ENCODE results near the gene SPINT2. TPM values are rescaled to one million over a fixed set of nuclear protein-coding genes. Genes with fewer than 3 reads are reported as not detected.
"Not testable (repeated sequence)": the region's sequence is repeated elsewhere in the genome, so short reads cannot be mapped to it uniquely, and the experiment has no call there.

Gene SPINT2
- total RNA-seq, 2 donors from 2014 or later: 415 to 487 TPM

DNA sequence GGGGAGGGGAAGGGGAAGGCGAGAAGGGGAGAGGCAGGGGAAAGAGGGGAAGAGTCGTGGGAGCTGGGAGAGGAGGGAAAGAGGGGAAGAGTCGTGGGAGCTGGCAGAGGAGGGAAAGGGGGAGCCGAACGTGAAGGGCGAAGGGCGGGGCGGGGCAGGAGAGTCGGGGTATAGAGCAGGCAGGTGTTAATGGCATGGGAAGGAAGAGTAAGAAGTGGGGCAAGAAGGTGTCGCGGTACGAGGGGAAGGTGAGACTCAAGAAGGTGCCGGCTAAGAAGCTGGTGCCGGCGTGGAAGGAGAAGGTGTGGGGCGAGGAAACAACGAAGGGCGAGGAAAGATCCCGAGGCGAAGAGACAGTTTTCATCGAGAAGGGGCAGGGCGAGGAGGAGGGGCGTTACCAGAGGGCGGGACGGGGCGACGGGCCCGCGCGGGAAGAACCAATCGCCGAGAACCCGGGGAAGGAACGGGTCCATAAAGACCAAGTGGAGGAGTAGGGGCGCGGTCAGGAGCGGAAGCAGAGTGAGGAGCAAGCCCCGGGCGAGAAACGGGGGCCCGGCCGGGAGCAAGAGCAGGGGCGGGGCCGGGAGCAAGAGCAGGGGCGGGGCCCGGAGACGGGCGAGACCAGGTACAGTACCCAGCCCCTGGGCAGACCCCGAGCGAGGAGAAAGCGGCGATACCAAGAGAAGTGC lies 71.7 kb downstream of the SPINT2 start:
- Histone ChIP-seq H3K4me3 (ENCODE audit: low read length) (peak overlapping the region; percentile 89), H3K4me1 (ENCODE audit: control insufficient read depth, insufficient read depth, low read length) (no peaks in the 10 kb centered on the region), H3K36me3 (ENCODE audit: control insufficient read depth, insufficient read depth, low read length) (no peaks in the 10 kb centered on the region), H3K9me3 (ENCODE audit: control insufficient read depth, low read length) (no peaks in the 10 kb centered on the region), H3K27me3 (ENCODE audit: control insufficient read depth, insufficient read depth, low read length, poor library complexity, severe bottlenecking) (no peaks in the 10 kb centered on the region), H3K9ac (ENCODE audit: extremely low read depth, low read length, poor library complexity, severe bottlenecking) (no peak overlapping the region), H3K27ac (ENCODE audit: low read depth, low read length) (peak overlapping the region; percentile 70)
- Mint-ChIP-seq H3K27me3 (ENCODE audit: insufficient read depth) (peaks cover 1% of the 10 kb centered on the region), H3K27ac (peak overlapping the region; percentile 69), H3K36me3 (ENCODE audit: low read depth) (no peaks in the 10 kb centered on the region), H3K4me1 (peaks cover 9% of the 10 kb centered on the region), H3K9me3 (no peaks in the 10 kb centered on the region), H3K4me3 (peak overlapping the region; percentile 73)
- peak; percentile 98 for DNase-seq
- no peak for TF ChIP-seq CTCF (conservative IDR thresholded peaks at IDR 0.05)
- WGBS, 2 experiments (ENCODE audit: insufficient coverage in 1 of 2, insufficient read length in 1 of 2): 0 to 1% methylated on average over 33 to 52 of the region's 52 CpGs

DNA sequence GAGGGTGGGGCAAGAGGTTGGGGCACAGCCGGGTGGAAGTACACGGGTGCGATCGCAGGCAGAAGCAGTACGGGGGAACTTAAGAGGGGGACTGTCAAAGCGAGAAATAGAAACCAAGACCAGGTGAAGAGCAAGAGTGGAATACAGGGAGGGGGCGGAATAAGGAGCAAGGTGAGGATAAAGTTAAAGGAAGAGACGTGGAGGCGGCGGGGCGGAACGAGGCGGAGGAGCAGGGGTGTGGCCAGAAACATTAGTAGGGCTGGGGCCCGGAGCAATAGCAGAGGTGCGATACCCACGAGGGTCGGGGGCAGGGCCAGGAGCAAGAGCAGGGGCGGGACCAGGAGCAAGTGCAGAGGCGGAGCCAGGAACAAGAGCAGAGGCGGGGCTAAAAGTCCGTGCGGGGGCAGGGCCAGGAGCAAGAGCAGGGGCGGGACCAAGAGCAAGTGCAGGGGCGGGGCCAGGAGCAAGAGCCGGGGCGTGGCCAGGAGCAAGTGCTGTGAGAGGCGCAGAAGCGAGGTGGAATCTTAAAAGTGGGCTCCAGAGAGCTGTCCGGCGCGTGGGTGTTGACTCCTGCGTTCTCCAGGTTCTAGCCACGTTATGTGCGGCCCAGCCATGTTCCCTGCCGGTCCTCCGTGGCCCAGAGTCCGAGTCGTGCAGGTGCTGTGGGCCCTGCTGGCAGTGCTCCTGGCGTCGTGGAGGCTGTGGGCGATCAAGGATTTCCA lies 72.4 kb downstream of the SPINT2 start:
- DNase-seq: peak; percentile 99
- Mint-ChIP-seq H3K4me3 (peak overlapping the region; percentile 73), H3K27me3 (ENCODE audit: insufficient read depth) (peaks cover 1% of the 10 kb centered on the region), H3K36me3 (ENCODE audit: low read depth) (no peaks in the 10 kb centered on the region), H3K27ac (peak overlapping the region; percentile 69), H3K9me3 (no peaks in the 10 kb centered on the region), H3K4me1 (peaks cover 9% of the 10 kb centered on the region)
- WGBS, 2 experiments (ENCODE audit: insufficient coverage in 1 of 2, insufficient read length in 1 of 2): 9 to 16% methylated on average over 25 to 41 of the region's 41 CpGs
- Histone ChIP-seq H3K27me3 (ENCODE audit: control insufficient read depth, insufficient read depth, low read length, poor library complexity, severe bottlenecking) (no peaks in the 10 kb centered on the region), H3K36me3 (ENCODE audit: control insufficient read depth, insufficient read depth, low read length) (no peaks in the 10 kb centered on the region), H3K9me3 (ENCODE audit: control insufficient read depth, low read length) (no peaks in the 10 kb centered on the region), H3K4me3 (ENCODE audit: low read length) (peak overlapping the region; percentile 89), H3K4me1 (ENCODE audit: control insufficient read depth, insufficient read depth, low read length) (no peaks in the 10 kb centered on the region), H3K27ac (ENCODE audit: low read depth, low read length) (peak overlapping the region; percentile 70), H3K9ac (ENCODE audit: extremely low read depth, low read length, poor library complexity, severe bottlenecking) (no peak overlapping the region)
- no peak for TF ChIP-seq CTCF (conservative IDR thresholded peaks at IDR 0.05)

GRCh38 chr19:38337360-38337653 lies 72.9 kb downstream of the SPINT2 start:
- H3K27me3 Mint-ChIP-seq (ENCODE audit: insufficient read depth): peaks cover 1% of the 10 kb centered on the region
- no peak for DNase-seq
- Histone ChIP-seq H3K27me3 (ENCODE audit: control insufficient read depth, insufficient read depth, low read length, poor library complexity, severe bottlenecking) (no peaks in the 10 kb centered on the region), H3K36me3 (ENCODE audit: control insufficient read depth, insufficient read depth, low read length) (no peaks in the 10 kb centered on the region), H3K9ac (ENCODE audit: extremely low read depth, low read length, poor library complexity, severe bottlenecking) (no peak overlapping the region), H3K9me3 (ENCODE audit: control insufficient read depth, low read length) (no peaks in the 10 kb centered on the region), H3K4me1 (ENCODE audit: control insufficient read depth, insufficient read depth, low read length) (no peaks in the 10 kb centered on the region), H3K27ac (ENCODE audit: low read depth, low read length) (no peak overlapping the region), H3K4me3 (ENCODE audit: low read length) (peak overlapping the region; percentile 89)
- H3K36me3 Mint-ChIP-seq (ENCODE audit: low read depth): no peaks in the 10 kb centered on the region
- 69 to 74% methylated on average over 9 to 10 of the region's 10 CpGs for WGBS, 2 experiments (ENCODE audit: insufficient coverage in 1 of 2, insufficient read length in 1 of 2)
- H3K4me3 Mint-ChIP-seq: peak overlapping the region; percentile 73
- H3K9me3 Mint-ChIP-seq: no peaks in the 10 kb centered on the region
- H3K27ac Mint-ChIP-seq: peak overlapping the region; percentile 64
- TF ChIP-seq CTCF (conservative IDR thresholded peaks at IDR 0.05): no peak
- peaks cover 9% of the 10 kb centered on the region for H3K4me1 Mint-ChIP-seq

DNA sequence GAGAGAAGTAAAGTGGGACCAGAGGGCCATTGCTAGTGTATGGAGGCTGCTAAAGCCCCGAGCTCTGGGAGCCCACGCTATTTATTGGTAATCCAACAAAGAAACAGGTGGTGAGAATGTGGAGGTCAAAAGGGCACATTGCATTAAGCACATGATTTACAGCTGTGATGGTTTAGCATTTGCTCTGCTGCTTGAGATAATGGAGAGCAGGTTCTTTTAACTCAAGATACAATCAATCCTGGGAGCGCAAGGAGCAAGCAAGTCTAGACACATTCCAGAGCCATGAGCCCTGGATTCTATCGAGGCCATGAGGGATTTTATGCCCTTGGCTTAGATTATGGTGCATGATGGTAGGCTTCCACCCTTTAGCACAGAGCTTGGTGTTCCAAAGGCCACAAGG lies 74.6 kb downstream of the SPINT2 start:
- H3K4me3 ChIP-seq (ENCODE audit: low read length); H3K4me1 ChIP-seq (ENCODE audit: control insufficient read depth, insufficient read depth, low read length); DNase-seq; H3K36me3 Mint-ChIP-seq (ENCODE audit: low read depth); H3K27me3 ChIP-seq (ENCODE audit: control insufficient read depth, insufficient read depth, low read length, poor library complexity, severe bottlenecking); H3K4me3 Mint-ChIP-seq; H3K27ac ChIP-seq (ENCODE audit: low read depth, low read length); H3K27me3 Mint-ChIP-seq (ENCODE audit: insufficient read depth); H3K9me3 Mint-ChIP-seq; H3K9me3 ChIP-seq (ENCODE audit: control insufficient read depth, low read length); H3K36me3 ChIP-seq (ENCODE audit: control insufficient read depth, insufficient read depth, low read length); H3K27ac Mint-ChIP-seq; H3K4me1 Mint-ChIP-seq: not testable (repeated sequence)
- WGBS, 2 experiments (ENCODE audit: insufficient coverage in 1 of 2, insufficient read length in 1 of 2): 80 to 84% methylated on average over 2 to 4 of the region's 4 CpGs
- peak overlapping the region; percentile 27 for H3K9ac ChIP-seq (ENCODE audit: extremely low read depth, low read length, poor library complexity, severe bottlenecking)
